LNCaP clone FGC (cell line): ENCODE results near the gene SNX27.
"Not testable (repeated sequence)": the region's sequence is repeated elsewhere in the genome, so short reads cannot be mapped to it uniquely, and the experiment has no call there.

ENCODE experiments used
- DNase-seq: peaks from one replicate; pipeline ENCODE4 v3.0.0-alpha.2; 2011; ENCODE audit warnings: low read depth
- H3K4me3 ChIP-seq: 2 replicates; pipeline ENCODE4 v1.5.1; 2011; ENCODE audit warnings: mild to moderate bottlenecking, low read depth, low read length, control low read depth
- TF ChIP-seq, protein P1 (sequence below): IDR thresholded peaks from 2 replicates; pipeline ENCODE4 v1.5.1; 2012; ENCODE audit warnings: mild to moderate bottlenecking; ENCODE audit not compliant: control insufficient read depth, insufficient read depth; ENCODE audit errors: extremely low read depth

Gene SNX27

DNA sequence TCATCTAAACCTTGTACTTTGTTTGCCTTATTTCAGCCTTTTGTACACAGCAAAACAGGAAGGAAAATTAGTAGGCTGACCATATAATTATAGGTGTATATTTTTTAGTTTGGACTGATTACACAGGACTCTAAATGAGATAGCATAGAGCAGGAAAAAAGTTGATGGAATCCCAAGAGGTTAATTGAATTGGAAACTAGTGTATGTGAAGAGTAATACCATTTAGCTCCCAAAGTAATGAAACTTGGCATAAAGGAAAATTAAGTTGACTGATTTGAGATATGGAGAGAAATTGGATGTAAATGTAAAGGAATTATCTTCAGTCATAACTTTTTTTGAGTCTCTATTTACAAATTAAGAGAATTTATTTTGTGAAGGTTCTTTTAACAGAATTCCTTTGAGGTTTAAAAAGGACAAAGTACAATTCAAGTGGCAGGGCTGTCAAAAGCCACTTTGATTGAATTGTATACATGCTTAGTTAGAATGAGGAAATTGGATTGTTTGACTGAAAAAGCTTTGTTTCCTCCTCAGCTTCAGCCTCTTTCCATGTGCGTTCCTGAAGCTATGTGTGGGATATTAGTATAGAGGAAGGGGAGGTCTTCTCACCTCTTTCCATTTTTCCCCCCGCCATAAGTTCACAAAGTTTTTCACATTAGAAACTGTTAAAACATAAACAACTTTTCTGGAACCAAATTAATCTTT, 26.4 kb downstream of the SNX27 start:
- no peak overlapping the region for H3K4me3 ChIP-seq
- no peak for DNase-seq
- TF ChIP-seq, protein P1, sequence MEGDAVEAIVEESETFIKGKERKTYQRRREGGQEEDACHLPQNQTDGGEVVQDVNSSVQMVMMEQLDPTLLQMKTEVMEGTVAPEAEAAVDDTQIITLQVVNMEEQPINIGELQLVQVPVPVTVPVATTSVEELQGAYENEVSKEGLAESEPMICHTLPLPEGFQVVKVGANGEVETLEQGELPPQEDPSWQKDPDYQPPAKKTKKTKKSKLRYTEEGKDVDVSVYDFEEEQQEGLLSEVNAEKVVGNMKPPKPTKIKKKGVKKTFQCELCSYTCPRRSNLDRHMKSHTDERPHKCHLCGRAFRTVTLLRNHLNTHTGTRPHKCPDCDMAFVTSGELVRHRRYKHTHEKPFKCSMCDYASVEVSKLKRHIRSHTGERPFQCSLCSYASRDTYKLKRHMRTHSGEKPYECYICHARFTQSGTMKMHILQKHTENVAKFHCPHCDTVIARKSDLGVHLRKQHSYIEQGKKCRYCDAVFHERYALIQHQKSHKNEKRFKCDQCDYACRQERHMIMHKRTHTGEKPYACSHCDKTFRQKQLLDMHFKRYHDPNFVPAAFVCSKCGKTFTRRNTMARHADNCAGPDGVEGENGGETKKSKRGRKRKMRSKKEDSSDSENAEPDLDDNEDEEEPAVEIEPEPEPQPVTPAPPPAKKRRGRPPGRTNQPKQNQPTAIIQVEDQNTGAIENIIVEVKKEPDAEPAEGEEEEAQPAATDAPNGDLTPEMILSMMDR: no peak

DNA sequence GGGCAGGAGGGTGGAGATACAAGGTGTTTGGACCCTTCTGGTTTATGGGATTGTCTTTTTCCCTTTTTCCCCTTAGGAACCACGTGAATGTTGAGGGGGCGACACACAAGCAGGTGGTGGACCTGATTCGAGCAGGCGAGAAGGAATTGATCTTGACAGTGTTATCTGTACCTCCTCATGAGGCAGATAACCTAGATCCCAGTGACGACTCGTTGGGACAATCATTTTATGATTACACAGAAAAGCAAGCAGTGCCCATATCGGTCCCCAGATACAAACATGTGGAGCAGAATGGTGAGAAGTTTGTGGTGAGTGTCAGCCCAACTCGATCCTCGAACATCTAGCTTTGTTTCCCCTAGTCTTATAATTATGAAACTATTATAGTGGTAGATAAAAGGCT, 27.0 kb downstream of the SNX27 start:
- DNase-seq: no peak
- TF ChIP-seq, protein P1: no peak
- no peak overlapping the region for H3K4me3 ChIP-seq

DNA sequence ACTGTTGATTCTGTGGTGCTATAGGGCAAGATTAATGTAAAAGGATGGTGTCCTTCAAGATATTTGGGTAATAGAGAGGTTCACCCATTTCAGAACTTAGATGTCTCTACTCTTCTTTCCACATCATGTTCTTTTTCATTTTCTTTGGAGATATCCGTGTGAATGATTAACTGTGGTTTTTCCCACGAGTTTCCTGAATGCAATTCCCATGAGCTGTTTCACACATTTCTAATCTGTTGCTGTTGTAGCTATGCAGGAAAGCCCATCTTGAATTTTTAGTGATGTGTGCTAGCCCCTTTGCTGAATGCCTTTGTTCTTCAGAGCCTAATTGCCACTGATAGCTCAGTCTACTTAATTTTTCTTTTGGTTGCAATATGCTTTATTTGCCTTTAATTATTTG, 27.6 kb downstream of the SNX27 start:
- TF ChIP-seq, protein P1: no peak
- no peak overlapping the region for H3K4me3 ChIP-seq
- no peak for DNase-seq

DNA sequence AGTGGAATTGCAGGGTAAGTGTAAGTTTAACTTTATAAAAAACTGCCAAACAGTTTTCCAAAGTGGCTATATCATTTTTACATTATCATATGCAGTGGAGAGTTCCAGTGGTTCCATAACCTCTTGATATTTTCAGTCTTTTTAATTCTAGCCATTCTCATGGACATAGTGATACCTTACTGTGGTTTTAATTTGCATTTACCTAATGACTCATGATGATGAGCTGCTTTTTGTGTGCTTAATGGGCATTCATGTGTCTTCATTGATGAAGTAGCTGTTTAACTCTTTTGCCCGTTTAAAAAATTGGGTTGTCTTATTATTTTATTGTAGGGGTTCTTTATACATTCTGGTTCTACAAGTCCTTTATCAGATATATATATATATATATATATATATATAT, 29.4 kb downstream of the SNX27 start:
- no peak overlapping the region for H3K4me3 ChIP-seq
- TF ChIP-seq, protein P1: no peak
- no peak for DNase-seq

DNA sequence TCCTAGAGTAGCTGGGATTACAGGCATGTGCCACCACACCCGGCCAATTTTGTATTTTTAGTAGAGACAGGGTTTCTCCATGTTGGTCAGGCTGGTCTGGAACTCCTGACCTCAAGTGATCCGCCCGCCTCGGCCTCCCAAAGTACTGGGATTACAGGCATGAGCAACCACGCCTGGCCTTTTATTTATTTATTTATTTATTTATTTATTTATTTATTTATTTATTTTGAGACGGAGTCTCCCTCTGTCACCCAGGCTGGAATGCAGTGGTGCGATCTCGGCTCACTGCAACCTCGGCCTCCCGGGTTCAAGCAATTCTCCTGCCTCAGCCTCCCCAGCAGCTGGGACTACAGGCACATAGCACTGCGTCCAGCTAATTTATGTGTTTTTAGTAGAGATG, 31.2 kb downstream of the SNX27 start:
- H3K4me3 ChIP-seq, DNase-seq: not testable (repeated sequence)

DNA sequence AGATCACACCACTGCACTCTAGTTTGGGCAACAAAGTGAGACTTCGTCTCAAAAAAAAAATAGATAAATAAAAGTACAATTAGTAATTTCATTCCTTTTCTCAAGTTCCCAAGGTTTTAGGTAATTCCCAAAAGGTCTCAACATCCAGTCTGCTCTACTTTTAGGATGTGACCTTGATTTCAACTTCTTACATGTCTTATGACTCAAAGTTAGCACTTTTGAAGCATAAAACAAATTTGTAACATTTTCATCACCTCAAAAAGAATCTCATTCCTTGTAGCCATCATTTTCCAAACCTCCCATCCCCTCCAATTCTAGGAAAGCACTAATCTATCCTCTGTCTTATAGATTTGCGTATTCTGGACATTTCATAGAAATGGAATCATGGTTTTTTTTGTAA, 32.2 kb downstream of the SNX27 start:
- DNase-seq: no peak
- H3K4me3 ChIP-seq: no peak overlapping the region
- TF ChIP-seq, protein P1: no peak

DNA sequence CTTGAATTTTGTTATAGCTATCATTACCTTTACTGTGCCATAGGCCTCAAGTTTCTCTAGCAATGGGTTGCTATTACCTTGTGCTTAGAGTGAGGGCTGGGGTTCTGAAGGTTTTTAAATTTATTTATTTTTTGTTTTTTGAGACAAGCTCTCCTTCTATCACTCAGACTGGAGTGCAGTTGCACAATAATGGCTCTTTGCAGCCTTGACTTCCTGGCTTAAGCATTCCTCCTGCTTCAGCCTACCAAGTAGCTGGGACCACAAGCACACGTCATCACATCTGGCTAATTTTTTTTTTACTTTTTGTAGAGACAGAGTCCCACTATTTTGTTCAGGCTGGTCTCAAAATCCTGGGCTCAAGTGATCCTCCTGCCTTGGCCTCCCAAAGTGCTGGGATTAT, 41.5 kb downstream of the SNX27 start:
- H3K4me3 ChIP-seq: no peak overlapping the region
- TF ChIP-seq, protein P1: no peak
- DNase-seq: no peak

DNA sequence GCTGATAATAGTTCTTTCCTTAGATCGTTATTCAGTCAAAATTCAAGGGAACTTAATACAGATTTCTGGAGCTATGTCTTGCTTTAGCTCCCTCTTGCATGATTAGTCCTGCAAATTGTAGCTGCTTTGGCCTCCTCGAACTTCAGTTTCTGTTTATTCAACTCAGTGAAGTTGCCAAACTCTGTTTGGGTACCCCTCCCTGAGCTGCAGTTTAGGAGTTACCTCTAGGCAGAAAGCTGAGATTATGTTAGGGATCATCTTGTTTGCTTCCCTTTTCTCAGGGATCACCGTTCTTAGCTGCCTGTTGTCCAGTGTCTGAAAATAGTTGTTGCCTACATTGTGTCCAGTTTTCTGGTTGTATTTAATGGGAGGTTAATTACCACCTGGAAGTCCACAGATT, 43.5 kb downstream of the SNX27 start:
- no peak for DNase-seq
- no peak overlapping the region for H3K4me3 ChIP-seq
- TF ChIP-seq, protein P1: no peak
